WTC11 (cell line): ENCODE measurements around the gene FBXO47. TPM values are rescaled to one million over a fixed set of nuclear protein-coding genes. Genes with fewer than 3 reads are reported as not detected.

ENCODE experiments used
- ATAC-seq: fragments of 200-7000 bp; cut with Tn5 transposase; 2 replicates; pipeline ENCODE4 v1.10.0; 2021; ENCODE audit warnings: mild to moderate bottlenecking, moderate library complexity
- CTCF ChIA-PET: fragments of 300-600 bp; sonication (Branson Sonifier 250); formaldehyde crosslinking; loops from one replicate; lab custom pipeline; 2021; ENCODE audit warnings: antibody characterized with exemption; lab: Charles Lee
- POLR2A ChIA-PET: fragments of 350-600 bp; sonication (Branson Sonifier 250); formaldehyde crosslinking; loops from one replicate; lab custom pipeline; 2021; ENCODE audit warnings: antibody characterized with exemption; lab: Charles Lee
- DNase-seq: peaks from one replicate; pipeline ENCODE4 v3.0.0; 2021; ENCODE audit warnings: low spot score
- H3K27ac Mint-ChIP-seq: 2 replicates; pipeline ENCODE4 v1.8.0; 2021; ENCODE audit warnings: mixed read lengths
- H3K27me3 Mint-ChIP-seq: 2 replicates; pipeline ENCODE4 v1.8.0; 2021; ENCODE audit warnings: low read depth, mild to moderate bottlenecking, moderate library complexity, mixed read lengths
- H3K36me3 Mint-ChIP-seq: 2 replicates; pipeline ENCODE4 v1.8.0; 2021; ENCODE audit warnings: mixed read lengths
- H3K4me1 Mint-ChIP-seq: 2 replicates; pipeline ENCODE4 v1.8.0; 2022; ENCODE audit warnings: mixed read lengths
- H3K4me3 Mint-ChIP-seq: 2 replicates; pipeline ENCODE4 v1.8.0; 2021; ENCODE audit warnings: mild to moderate bottlenecking, moderate library complexity, mixed read lengths
- H3K9me3 Mint-ChIP-seq: 2 replicates; pipeline ENCODE4 v1.8.0; 2021; ENCODE audit warnings: mixed read lengths
- CBFB ChIP-seq: sonication (generic); formaldehyde crosslinking; IDR thresholded peaks from 2 replicates; pipeline ENCODE4 v1.8.1; 2022; ENCODE audit warnings: mild to moderate bottlenecking, low read depth, missing genetic modification reagents
- E2F1 ChIP-seq: sonication (generic); formaldehyde crosslinking; IDR thresholded peaks from 2 replicates; pipeline ENCODE4 v1.8.0; 2022; ENCODE audit warnings: mild to moderate bottlenecking, missing genetic modification reagents
- EMX1 ChIP-seq: fragments of 250-450 bp; sonication (Bioruptor Pico); IDR thresholded peaks from 2 replicates; pipeline ENCODE4 v1.8.0; 2021; ENCODE audit warnings: mild to moderate bottlenecking
- FOXJ3 ChIP-seq: sonication (generic); formaldehyde crosslinking; IDR thresholded peaks from 2 replicates; pipeline ENCODE4 v1.9.0; 2021; ENCODE audit warnings: missing genetic modification reagents, mild to moderate bottlenecking, borderline replicate concordance
- FOXK1 ChIP-seq: sonication (generic); formaldehyde crosslinking; IDR thresholded peaks from 2 replicates; pipeline ENCODE4 v1.8.0; 2022; ENCODE audit warnings: mild to moderate bottlenecking, moderate library complexity, missing genetic modification reagents
- GTF2I ChIP-seq: fragments of 250-450 bp; sonication (Bioruptor Pico); conservative IDR thresholded peaks from 2 replicates; pipeline ENCODE4 v1.4.0; 2021; ENCODE audit warnings: mild to moderate bottlenecking
- HMGA2 ChIP-seq: fragments of 250-450 bp; sonication (Bioruptor Pico); IDR thresholded peaks from 2 replicates; pipeline ENCODE4 v1.4.0; 2021; ENCODE audit warnings: mild to moderate bottlenecking, moderate library complexity
- MLX ChIP-seq: sonication (generic); formaldehyde crosslinking; IDR thresholded peaks from 2 replicates; pipeline ENCODE4 v1.8.1; 2023; ENCODE audit warnings: mild to moderate bottlenecking, missing genetic modification reagents, moderate library complexity
- NR3C1 ChIP-seq: sonication (generic); formaldehyde crosslinking; conservative IDR thresholded peaks from 2 replicates; pipeline ENCODE4 v1.8.1; 2023; ENCODE audit warnings: low read depth, mild to moderate bottlenecking, missing genetic modification reagents
- SMAD3 ChIP-seq: sonication (generic); formaldehyde crosslinking; IDR thresholded peaks from 2 replicates; pipeline ENCODE4 v1.8.0; 2022; ENCODE audit warnings: missing genetic modification reagents, mild to moderate bottlenecking, borderline replicate concordance
- SOX15 ChIP-seq: fragments of 250-450 bp; sonication (Bioruptor Pico); IDR thresholded peaks from 2 replicates; pipeline ENCODE4 v1.9.0; 2021; ENCODE audit warnings: mild to moderate bottlenecking
- ZNF317 ChIP-seq: sonication (generic); formaldehyde crosslinking; IDR thresholded peaks from 2 replicates; pipeline ENCODE4 v1.8.1; 2023; ENCODE audit warnings: low read depth, mild to moderate bottlenecking, moderate library complexity, missing genetic modification reagents, borderline replicate concordance
- ZNF396 ChIP-seq: fragments of 250-450 bp; sonication (Bioruptor Pico); IDR thresholded peaks from 2 replicates; pipeline ENCODE4 v1.8.0; 2021; ENCODE audit warnings: mild to moderate bottlenecking, moderate library complexity, borderline replicate concordance
- ZNF512 ChIP-seq: sonication (generic); formaldehyde crosslinking; IDR thresholded peaks from 2 replicates; pipeline ENCODE4 v1.8.1; 2022; ENCODE audit warnings: missing genetic modification reagents, borderline replicate concordance
- total RNA-seq: library from RNA; stranded (reverse); gene quantifications from 3 replicates; pipeline ENCODE4 v1.2.3, GENCODE V29; 2021
- TF ChIP-seq, protein P1 (sequence below): sonication (generic); formaldehyde crosslinking; IDR thresholded peaks from 2 replicates; pipeline ENCODE4 v1.8.1; 2022; ENCODE audit warnings: mild to moderate bottlenecking, moderate library complexity, missing genetic modification reagents
- TF ChIP-seq, protein P2 (sequence below): sonication (generic); formaldehyde crosslinking; IDR thresholded peaks from 2 replicates; pipeline ENCODE4 v1.8.0; 2023; ENCODE audit warnings: missing genetic modification reagents, mild to moderate bottlenecking, borderline replicate concordance
- TF ChIP-seq, protein P3 (sequence below): sonication (generic); formaldehyde crosslinking; IDR thresholded peaks from 2 replicates; pipeline ENCODE4 v1.8.0; 2023; ENCODE audit warnings: missing genetic modification reagents
- TF ChIP-seq, protein P4 (sequence below): sonication (generic); formaldehyde crosslinking; IDR thresholded peaks from 2 replicates; pipeline ENCODE4 v1.8.0; 2022; ENCODE audit warnings: mild to moderate bottlenecking, missing genetic modification reagents
- TF ChIP-seq, protein P5 (sequence below): sonication (generic); formaldehyde crosslinking; conservative IDR thresholded peaks from 2 replicates; pipeline ENCODE4 v1.8.1; 2023; ENCODE audit warnings: mild to moderate bottlenecking, low read depth, missing genetic modification reagents, moderate library complexity

FBXO47 gene
- total RNA-seq, 1 experiment from 2014 or later = not detected

- TF ChIP-seq CBFB (CRISPR knock-in tag) = no peak
- no peak for TF ChIP-seq SOX15 (CRISPR knock-in tag)
- TF ChIP-seq, protein P1, sequence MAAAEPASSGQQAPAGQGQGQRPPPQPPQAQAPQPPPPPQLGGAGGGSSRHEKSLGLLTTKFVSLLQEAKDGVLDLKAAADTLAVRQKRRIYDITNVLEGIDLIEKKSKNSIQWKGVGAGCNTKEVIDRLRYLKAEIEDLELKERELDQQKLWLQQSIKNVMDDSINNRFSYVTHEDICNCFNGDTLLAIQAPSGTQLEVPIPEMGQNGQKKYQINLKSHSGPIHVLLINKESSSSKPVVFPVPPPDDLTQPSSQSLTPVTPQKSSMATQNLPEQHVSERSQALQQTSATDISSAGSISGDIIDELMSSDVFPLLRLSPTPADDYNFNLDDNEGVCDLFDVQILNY (CRISPR knock-in tag) = no peak
- TF ChIP-seq FOXK1 (CRISPR knock-in tag) = no peak
- TF ChIP-seq GTF2I (CRISPR knock-in tag) = no peak
- no peak for TF ChIP-seq SMAD3
- TF ChIP-seq, protein P2, sequence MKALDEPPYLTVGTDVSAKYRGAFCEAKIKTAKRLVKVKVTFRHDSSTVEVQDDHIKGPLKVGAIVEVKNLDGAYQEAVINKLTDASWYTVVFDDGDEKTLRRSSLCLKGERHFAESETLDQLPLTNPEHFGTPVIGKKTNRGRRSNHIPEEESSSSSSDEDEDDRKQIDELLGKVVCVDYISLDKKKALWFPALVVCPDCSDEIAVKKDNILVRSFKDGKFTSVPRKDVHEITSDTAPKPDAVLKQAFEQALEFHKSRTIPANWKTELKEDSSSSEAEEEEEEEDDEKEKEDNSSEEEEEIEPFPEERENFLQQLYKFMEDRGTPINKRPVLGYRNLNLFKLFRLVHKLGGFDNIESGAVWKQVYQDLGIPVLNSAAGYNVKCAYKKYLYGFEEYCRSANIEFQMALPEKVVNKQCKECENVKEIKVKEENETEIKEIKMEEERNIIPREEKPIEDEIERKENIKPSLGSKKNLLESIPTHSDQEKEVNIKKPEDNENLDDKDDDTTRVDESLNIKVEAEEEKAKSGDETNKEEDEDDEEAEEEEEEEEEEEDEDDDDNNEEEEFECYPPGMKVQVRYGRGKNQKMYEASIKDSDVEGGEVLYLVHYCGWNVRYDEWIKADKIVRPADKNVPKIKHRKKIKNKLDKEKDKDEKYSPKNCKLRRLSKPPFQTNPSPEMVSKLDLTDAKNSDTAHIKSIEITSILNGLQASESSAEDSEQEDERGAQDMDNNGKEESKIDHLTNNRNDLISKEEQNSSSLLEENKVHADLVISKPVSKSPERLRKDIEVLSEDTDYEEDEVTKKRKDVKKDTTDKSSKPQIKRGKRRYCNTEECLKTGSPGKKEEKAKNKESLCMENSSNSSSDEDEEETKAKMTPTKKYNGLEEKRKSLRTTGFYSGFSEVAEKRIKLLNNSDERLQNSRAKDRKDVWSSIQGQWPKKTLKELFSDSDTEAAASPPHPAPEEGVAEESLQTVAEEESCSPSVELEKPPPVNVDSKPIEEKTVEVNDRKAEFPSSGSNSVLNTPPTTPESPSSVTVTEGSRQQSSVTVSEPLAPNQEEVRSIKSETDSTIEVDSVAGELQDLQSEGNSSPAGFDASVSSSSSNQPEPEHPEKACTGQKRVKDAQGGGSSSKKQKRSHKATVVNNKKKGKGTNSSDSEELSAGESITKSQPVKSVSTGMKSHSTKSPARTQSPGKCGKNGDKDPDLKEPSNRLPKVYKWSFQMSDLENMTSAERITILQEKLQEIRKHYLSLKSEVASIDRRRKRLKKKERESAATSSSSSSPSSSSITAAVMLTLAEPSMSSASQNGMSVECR (CRISPR knock-in tag) = no peak
- no peak for TF ChIP-seq E2F1 (CRISPR knock-in tag)
These were observed 24.4 kb downstream of the FBXO47 start (continued) for GRCh38 chr17:38942696-38943334.

- no peaks in the 10 kb centered on the region for H3K9me3 Mint-ChIP-seq
- H3K4me1 Mint-ChIP-seq = peaks cover 7% of the 10 kb centered on the region
- no peaks in the 10 kb centered on the region for H3K36me3 Mint-ChIP-seq
- DNase-seq = no peak
- TF ChIP-seq FOXJ3 (no peak), EMX1 (CRISPR knock-in tag) (no peak), HMGA2 (CRISPR knock-in tag) (no peak), ZNF317 (no peak), MLX (CRISPR knock-in tag) (no peak)
- TF ChIP-seq, protein P3, sequence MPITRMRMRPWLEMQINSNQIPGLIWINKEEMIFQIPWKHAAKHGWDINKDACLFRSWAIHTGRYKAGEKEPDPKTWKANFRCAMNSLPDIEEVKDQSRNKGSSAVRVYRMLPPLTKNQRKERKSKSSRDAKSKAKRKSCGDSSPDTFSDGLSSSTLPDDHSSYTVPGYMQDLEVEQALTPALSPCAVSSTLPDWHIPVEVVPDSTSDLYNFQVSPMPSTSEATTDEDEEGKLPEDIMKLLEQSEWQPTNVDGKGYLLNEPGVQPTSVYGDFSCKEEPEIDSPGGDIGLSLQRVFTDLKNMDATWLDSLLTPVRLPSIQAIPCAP (CRISPR knock-in tag) = no peak
- TF ChIP-seq, all 79 proteins: peak for 0
- ChIA-PET CTCF (interaction anchor here (0.6 to 1.2 kb wide), 4 partner anchors 15 to 149 kb away, joined by 3 to 5 read pairs (median 4); partner anchors contain the start of gene LASP1NB), POLR2A (no interaction called here)
- Mint-ChIP-seq H3K27ac (no peak overlapping the region), H3K4me3 (no peak overlapping the region), H3K27me3 (no peaks in the 10 kb centered on the region)
- ATAC-seq = no peak
These were observed 26.8 kb downstream of the FBXO47 start for GRCh38 chr17:38940404-38940803.

DNA sequence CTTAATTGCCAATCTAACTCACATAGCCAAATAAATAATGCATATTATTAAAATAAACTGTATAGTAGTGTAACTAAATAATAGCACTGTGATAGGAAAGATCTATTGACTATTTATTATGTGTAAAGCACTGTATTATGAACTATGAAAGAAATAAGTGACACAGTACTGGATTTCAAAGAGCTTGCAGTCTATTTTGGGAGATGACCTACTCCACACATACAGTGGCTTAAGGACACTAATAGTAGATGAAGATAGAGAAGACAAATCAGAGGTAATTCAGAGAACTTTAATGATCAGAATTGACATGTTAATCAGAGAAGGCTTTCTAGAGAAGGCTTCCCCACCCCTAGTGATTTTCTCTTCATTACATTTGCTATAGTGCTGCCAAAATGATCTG, 27.2 kb downstream of the FBXO47 start:
- Mint-ChIP-seq H3K27me3 (no peaks in the 10 kb centered on the region), H3K9me3 (no peaks in the 10 kb centered on the region), H3K27ac (no peak overlapping the region), H3K4me1 (peaks cover 7% of the 10 kb centered on the region), H3K4me3 (no peak overlapping the region), H3K36me3 (no peaks in the 10 kb centered on the region)
- CTCF ChIA-PET = interaction anchor here (0.6 to 1.2 kb wide), 4 partner anchors 15 to 1099 kb away, joined by 3 to 5 read pairs (median 4); partner anchors contain the start of gene LASP1NB
- no peak for DNase-seq
- no peak for ATAC-seq
- POLR2A ChIA-PET = no interaction called here
- TF ChIP-seq, protein P4, sequence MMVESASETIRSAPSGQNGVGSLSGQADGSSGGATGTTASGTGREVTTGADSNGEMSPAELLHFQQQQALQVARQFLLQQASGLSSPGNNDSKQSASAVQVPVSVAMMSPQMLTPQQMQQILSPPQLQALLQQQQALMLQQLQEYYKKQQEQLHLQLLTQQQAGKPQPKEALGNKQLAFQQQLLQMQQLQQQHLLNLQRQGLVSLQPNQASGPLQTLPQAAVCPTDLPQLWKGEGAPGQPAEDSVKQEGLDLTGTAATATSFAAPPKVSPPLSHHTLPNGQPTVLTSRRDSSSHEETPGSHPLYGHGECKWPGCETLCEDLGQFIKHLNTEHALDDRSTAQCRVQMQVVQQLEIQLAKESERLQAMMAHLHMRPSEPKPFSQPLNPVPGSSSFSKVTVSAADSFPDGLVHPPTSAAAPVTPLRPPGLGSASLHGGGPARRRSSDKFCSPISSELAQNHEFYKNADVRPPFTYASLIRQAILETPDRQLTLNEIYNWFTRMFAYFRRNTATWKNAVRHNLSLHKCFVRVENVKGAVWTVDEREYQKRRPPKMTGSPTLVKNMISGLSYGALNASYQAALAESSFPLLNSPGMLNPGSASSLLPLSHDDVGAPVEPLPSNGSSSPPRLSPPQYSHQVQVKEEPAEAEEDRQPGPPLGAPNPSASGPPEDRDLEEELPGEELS (CRISPR knock-in tag) = no peak
- TF ChIP-seq ZNF512 (no peak), ZNF396 (CRISPR knock-in tag) (no peak), NR3C1 (CRISPR knock-in tag) (no peak)
- TF ChIP-seq, protein P5, sequence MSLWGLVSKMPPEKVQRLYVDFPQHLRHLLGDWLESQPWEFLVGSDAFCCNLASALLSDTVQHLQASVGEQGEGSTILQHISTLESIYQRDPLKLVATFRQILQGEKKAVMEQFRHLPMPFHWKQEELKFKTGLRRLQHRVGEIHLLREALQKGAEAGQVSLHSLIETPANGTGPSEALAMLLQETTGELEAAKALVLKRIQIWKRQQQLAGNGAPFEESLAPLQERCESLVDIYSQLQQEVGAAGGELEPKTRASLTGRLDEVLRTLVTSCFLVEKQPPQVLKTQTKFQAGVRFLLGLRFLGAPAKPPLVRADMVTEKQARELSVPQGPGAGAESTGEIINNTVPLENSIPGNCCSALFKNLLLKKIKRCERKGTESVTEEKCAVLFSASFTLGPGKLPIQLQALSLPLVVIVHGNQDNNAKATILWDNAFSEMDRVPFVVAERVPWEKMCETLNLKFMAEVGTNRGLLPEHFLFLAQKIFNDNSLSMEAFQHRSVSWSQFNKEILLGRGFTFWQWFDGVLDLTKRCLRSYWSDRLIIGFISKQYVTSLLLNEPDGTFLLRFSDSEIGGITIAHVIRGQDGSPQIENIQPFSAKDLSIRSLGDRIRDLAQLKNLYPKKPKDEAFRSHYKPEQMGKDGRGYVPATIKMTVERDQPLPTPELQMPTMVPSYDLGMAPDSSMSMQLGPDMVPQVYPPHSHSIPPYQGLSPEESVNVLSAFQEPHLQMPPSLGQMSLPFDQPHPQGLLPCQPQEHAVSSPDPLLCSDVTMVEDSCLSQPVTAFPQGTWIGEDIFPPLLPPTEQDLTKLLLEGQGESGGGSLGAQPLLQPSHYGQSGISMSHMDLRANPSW (CRISPR knock-in tag) = no peak
